SH-SY5Y (cell line): ENCODE data around the gene TSSC4.

Experiments used
- GATA2 ChIP-seq: IDR thresholded peaks from 2 replicates; pipeline ENCODE4 v1.6.1; 2011; ENCODE audit warnings: mild to moderate bottlenecking, low read depth, low read length
- GATA3 ChIP-seq: IDR thresholded peaks from 2 replicates; pipeline ENCODE4 v1.6.1; 2011; ENCODE audit warnings: low read depth, mild to moderate bottlenecking, low read length, moderate library complexity

DNA sequence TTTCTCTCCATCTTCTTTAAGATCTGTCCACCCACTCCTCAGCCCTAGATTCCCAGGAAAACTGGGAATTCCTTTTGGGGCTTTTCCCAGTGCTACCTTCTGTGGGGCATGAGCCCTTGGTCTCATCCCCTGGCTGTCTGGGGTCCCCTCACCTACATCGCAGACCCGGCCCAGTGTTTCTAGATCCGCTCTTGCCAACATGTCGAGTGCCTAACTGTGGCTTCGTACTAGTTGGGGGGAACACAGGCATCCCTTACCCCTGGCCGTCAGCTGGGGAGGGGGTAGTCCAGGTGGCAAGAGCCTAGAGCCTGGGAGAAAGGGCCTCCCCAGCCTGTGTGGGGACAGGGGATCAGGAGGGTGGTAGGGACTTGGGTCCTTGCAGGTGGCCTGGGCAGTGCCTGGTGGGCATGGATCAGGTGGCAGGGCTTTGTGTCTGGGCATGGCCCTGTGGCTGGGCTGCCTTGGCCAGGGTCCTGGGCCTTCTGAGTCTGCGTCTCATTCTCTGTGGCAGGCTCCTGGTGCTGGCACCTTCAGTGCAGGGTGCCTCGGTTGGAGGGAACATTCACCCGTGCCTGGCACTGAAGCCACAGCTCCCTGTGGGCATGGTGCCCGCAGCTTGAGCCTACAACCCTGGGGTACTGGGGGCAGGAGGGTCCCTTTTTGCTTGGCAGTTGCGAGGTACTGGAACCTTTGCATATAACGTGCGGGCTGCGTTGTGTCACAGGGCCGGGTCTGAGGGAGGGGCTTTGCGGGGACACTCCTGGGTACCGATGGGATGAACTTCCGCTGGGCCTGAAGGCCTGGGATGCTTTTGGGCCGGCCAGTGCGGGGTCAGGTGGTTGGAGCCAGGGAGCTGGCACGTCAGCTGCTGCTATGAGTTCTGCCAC, 48.4 kb downstream of the TSSC4 start:
- TF ChIP-seq GATA2 (no peak), GATA3 (no peak)
